Fibroblast of lung (primary cell): ENCODE results near the gene TXNL4B. TPM values are rescaled to one million over a fixed set of nuclear protein-coding genes. Genes with fewer than 3 reads are reported as not detected.

ENCODE experiments used
- DNase-seq, 2 donors: peaks; one replicate each; pipeline versions ENCODE4 v3.0.0 to v3.0.0-alpha.2; 2010; ENCODE audit warnings: low read depth in 2 of 2
- H2AFZ ChIP-seq: 2 replicates; pipeline ENCODE4 v1.5.1; 2012; ENCODE audit warnings: low read length, control low read depth, inconsistent platforms
- H3K27ac ChIP-seq: 2 replicates; pipeline ENCODE4 v1.5.1; 2011; ENCODE audit warnings: low read length, control low read depth; ENCODE audit not compliant: insufficient read depth
- H3K27me3 ChIP-seq: 2 replicates; pipeline ENCODE4 v1.5.1; 2011; ENCODE audit warnings: mild to moderate bottlenecking, low read length; ENCODE audit not compliant: control insufficient read depth, insufficient read depth
- H3K36me3 ChIP-seq: 2 replicates; pipeline ENCODE4 v1.5.1; 2011; ENCODE audit warnings: low read length; ENCODE audit not compliant: control insufficient read depth, insufficient read depth
- H3K4me1 ChIP-seq: 2 replicates; pipeline ENCODE4 v1.5.1; 2011; ENCODE audit warnings: low read length; ENCODE audit not compliant: control insufficient read depth, insufficient read depth; ENCODE audit errors: extremely low read depth
- H3K4me2 ChIP-seq: 2 replicates; pipeline ENCODE4 v1.5.1; 2011; ENCODE audit warnings: low read length, control low read depth; ENCODE audit not compliant: insufficient read depth; ENCODE audit errors: extremely low read depth
- H3K4me3 ChIP-seq, 4 experiments: fragments of 200-600 bp in 1 of 4; sonication (generic) in 1 of 4; replicated peaks in 1 of 4; 2 replicates each; pipeline ENCODE4 v1.5.1; 2011 to 2016; ENCODE audit warnings: low read length in 4 of 4, low read depth in 3 of 4, mild to moderate bottlenecking in 3 of 4, control low read depth in 2 of 4, inconsistent platforms in 1 of 4, mixed read lengths in 1 of 4; ENCODE audit not compliant: insufficient read depth in 1 of 4; ENCODE audit errors: control extremely low read depth in 1 of 4
- H3K79me2 ChIP-seq: 2 replicates; pipeline ENCODE4 v1.5.1; 2012; ENCODE audit warnings: mild to moderate bottlenecking, low read length, inconsistent platforms; ENCODE audit not compliant: control insufficient read depth, insufficient read depth
- H3K9ac ChIP-seq: 2 replicates; pipeline ENCODE4 v1.5.1; 2011; ENCODE audit warnings: mild to moderate bottlenecking, low read length, control low read depth; ENCODE audit not compliant: insufficient read depth
- H3K9me3 ChIP-seq: 2 replicates; pipeline ENCODE4 v1.5.1; 2012; ENCODE audit warnings: low read depth, low read length; ENCODE audit not compliant: control insufficient read depth, insufficient read depth
- H4K20me1 ChIP-seq: 2 replicates; pipeline ENCODE4 v1.5.1; 2011; ENCODE audit warnings: low read length; ENCODE audit not compliant: control insufficient read depth, insufficient read depth; ENCODE audit errors: extremely low read depth
- EZH2 ChIP-seq: IDR thresholded peaks from 2 replicates; pipeline ENCODE4 v1.5.1; 2012; ENCODE audit warnings: low read length, control low read depth, mild to moderate bottlenecking; ENCODE audit errors: missing control alignments
- polyA plus RNA-seq, 2 donors: library from polyadenylated mRNA; depleted of rRNA in 1 of 2; stranded (reverse) in 1 of 2; unstranded in 1 of 2; fragments of >200 nt; gene quantifications; 2 replicates each; pipeline ENCODE4 v1.2.1, GENCODE V29; 2011 to 2012; ENCODE audit warnings: missing spikeins in 1 of 2
- total RNA-seq: library from RNA; depleted of rRNA; stranded (reverse); fragments of >200 nt; gene quantifications from 2 replicates; pipeline ENCODE4 v1.2.1, GENCODE V29; 2014
- TF ChIP-seq, protein P1 (sequence below), 2 donors: IDR thresholded peaks in 1 of 2; conservative IDR thresholded peaks in 1 of 2; 1 replicate in 1 of 2; 2 replicates in 1 of 2; pipeline ENCODE4 v1.5.1; 2011 to 2012; ENCODE audit warnings: low read length in 2 of 2, control low read depth in 1 of 2, inconsistent platforms in 1 of 2, low read depth in 1 of 2, mild to moderate bottlenecking in 1 of 2

TXNL4B gene
- total and polyA plus RNA-seq, 2 donors (not counting 1 experiment from before 2014, with no cell fraction given) = 8.3 to 14.5 TPM

DNA sequence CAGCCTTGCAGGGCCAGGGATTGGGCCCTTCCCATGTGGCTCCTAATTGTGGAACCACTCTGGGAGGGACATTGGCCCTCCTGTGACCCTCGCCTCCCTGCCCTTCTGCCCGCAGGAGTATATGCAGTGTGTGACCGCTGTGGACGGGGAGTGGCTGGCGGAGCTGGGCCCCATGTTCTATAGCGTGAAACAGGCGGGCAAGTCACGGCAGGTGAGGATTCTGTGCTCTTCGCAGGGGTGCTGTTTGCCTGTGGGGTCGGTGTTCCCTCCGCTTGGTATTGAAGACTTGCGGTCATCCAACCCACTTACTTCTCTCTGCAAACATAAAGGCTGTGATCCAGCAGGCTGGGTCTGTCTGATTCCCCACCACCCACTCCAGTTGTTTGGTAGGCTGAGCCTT lies 15.9 kb upstream of the TXNL4B start:
- no peaks in the 10 kb centered on the region for H3K9me3 ChIP-seq
- no peaks in the 10 kb centered on the region for H3K79me2 ChIP-seq
- peaks cover 33% of the 10 kb centered on the region for H3K36me3 ChIP-seq
- H3K4me3 ChIP-seq = no peak overlapping the region
- no peaks in the 10 kb centered on the region for H4K20me1 ChIP-seq
- TF ChIP-seq, protein P1, sequence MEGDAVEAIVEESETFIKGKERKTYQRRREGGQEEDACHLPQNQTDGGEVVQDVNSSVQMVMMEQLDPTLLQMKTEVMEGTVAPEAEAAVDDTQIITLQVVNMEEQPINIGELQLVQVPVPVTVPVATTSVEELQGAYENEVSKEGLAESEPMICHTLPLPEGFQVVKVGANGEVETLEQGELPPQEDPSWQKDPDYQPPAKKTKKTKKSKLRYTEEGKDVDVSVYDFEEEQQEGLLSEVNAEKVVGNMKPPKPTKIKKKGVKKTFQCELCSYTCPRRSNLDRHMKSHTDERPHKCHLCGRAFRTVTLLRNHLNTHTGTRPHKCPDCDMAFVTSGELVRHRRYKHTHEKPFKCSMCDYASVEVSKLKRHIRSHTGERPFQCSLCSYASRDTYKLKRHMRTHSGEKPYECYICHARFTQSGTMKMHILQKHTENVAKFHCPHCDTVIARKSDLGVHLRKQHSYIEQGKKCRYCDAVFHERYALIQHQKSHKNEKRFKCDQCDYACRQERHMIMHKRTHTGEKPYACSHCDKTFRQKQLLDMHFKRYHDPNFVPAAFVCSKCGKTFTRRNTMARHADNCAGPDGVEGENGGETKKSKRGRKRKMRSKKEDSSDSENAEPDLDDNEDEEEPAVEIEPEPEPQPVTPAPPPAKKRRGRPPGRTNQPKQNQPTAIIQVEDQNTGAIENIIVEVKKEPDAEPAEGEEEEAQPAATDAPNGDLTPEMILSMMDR (conservative IDR thresholded peaks at IDR 0.05 in 1 of 2, IDR thresholded peaks at IDR 0.05 in 1 of 2; ENCODE audit: low read depth in 1 of 2, low read length in 2 of 2) = no peak
- TF ChIP-seq EZH2 = no peak
- no peak overlapping the region for H3K27ac ChIP-seq
- H3K9ac ChIP-seq = no peak overlapping the region
- H3K4me2 ChIP-seq = no peak overlapping the region
- H3K4me1 ChIP-seq = no peaks in the 10 kb centered on the region
- H2AFZ ChIP-seq = no peak overlapping the region
- no peaks in the 10 kb centered on the region for H3K27me3 ChIP-seq
- DNase-seq = no peak

DNA sequence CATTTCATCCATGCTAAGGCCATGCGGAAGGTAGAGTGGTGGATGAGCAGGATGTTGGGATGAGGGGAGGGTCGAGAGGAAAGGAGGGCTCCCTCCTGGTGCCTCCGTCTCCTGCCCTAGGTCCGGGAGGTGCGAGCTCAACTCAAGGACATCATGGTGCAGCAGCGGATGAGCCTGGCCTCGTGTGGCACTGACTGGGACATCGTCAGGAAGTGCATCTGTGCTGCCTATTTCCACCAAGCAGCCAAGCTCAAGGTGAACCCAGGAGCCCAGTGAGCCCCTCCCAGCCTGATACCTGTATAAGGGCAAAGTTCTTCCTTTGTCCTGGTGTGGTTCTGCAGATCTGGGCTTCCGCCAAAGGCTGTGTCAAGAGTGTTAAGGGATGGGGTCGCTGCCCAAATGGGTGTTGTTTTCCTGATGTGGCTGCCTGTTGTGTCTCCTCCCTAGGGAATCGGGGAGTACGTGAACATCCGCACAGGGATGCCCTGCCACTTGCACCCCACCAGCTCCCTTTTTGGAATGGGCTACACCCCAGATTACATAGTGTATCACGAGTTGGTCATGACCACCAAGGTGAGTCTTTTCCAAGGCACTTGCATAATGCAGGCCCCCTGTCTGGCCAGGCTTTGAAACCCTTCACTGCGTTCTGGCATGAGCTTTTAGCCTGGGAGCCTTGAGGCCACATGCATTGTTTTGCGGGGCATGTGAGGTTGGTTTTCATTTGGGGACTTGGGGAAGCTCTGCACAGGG lies 15.1 kb upstream of the TXNL4B start:
- no peak overlapping the region for H2AFZ ChIP-seq
- DNase-seq = no peak
- H3K9ac ChIP-seq = no peak overlapping the region
- H3K36me3 ChIP-seq = peaks cover 38% of the 10 kb centered on the region
- H3K4me3 ChIP-seq = no peak overlapping the region
- no peaks in the 10 kb centered on the region for H4K20me1 ChIP-seq
- TF ChIP-seq EZH2 = no peak
- TF ChIP-seq, protein P1 (conservative IDR thresholded peaks at IDR 0.05 in 1 of 2, IDR thresholded peaks at IDR 0.05 in 1 of 2; ENCODE audit: low read depth in 1 of 2, low read length in 2 of 2) = no peak
- H3K27me3 ChIP-seq = no peaks in the 10 kb centered on the region
- no peak overlapping the region for H3K4me2 ChIP-seq
- H3K9me3 ChIP-seq = no peaks in the 10 kb centered on the region
- no peaks in the 10 kb centered on the region for H3K4me1 ChIP-seq
- no peaks in the 10 kb centered on the region for H3K79me2 ChIP-seq
- no peak overlapping the region for H3K27ac ChIP-seq

DNA sequence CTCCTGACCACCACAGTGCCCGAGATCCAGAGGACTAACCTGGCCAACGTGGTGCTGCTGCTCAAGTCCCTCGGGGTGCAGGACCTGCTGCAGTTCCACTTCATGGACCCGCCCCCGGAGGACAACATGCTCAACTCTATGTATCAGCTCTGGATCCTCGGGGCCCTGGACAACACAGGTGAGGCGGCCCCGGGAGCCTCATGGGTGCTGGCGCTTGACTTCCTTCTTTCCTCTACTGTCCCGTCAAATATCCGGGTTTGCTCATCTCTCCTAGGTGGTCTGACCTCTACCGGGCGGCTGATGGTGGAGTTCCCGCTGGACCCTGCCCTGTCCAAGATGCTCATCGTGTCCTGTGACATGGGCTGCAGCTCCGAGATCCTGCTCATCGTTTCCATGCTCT lies 14.0 kb upstream of the TXNL4B start:
- Histone ChIP-seq H3K36me3 (peaks cover 40% of the 10 kb centered on the region), H3K4me2 (no peak overlapping the region), H4K20me1 (no peaks in the 10 kb centered on the region), H3K27ac (no peak overlapping the region), H3K9ac (no peak overlapping the region), H3K4me1 (no peaks in the 10 kb centered on the region), H2AFZ (no peak overlapping the region), H3K27me3 (no peaks in the 10 kb centered on the region), H3K4me3 (no peak overlapping the region), H3K9me3 (no peaks in the 10 kb centered on the region), H3K79me2 (no peaks in the 10 kb centered on the region)
- DNase-seq = no peak
- TF ChIP-seq, protein P1 (conservative IDR thresholded peaks at IDR 0.05 in 1 of 2, IDR thresholded peaks at IDR 0.05 in 1 of 2; ENCODE audit: low read depth in 1 of 2, low read length in 2 of 2) = no peak
- no peak for TF ChIP-seq EZH2
